HG03520 (cell line): ENCODE measurements around the gene HIF3A.
"Not testable (repeated sequence)": the region's sequence is repeated elsewhere in the genome, so short reads cannot be mapped to it uniquely, and the experiment has no call there.

Source experiments
- ATAC-seq: cut with Tn5 transposase; IDR thresholded peaks from one replicate; pipeline ENCODE4 v1.9.1; 2021; ENCODE audit warnings: mild to moderate bottlenecking, moderate library complexity; ENCODE audit not compliant: unreplicated experiment

Gene HIF3A

DNA sequence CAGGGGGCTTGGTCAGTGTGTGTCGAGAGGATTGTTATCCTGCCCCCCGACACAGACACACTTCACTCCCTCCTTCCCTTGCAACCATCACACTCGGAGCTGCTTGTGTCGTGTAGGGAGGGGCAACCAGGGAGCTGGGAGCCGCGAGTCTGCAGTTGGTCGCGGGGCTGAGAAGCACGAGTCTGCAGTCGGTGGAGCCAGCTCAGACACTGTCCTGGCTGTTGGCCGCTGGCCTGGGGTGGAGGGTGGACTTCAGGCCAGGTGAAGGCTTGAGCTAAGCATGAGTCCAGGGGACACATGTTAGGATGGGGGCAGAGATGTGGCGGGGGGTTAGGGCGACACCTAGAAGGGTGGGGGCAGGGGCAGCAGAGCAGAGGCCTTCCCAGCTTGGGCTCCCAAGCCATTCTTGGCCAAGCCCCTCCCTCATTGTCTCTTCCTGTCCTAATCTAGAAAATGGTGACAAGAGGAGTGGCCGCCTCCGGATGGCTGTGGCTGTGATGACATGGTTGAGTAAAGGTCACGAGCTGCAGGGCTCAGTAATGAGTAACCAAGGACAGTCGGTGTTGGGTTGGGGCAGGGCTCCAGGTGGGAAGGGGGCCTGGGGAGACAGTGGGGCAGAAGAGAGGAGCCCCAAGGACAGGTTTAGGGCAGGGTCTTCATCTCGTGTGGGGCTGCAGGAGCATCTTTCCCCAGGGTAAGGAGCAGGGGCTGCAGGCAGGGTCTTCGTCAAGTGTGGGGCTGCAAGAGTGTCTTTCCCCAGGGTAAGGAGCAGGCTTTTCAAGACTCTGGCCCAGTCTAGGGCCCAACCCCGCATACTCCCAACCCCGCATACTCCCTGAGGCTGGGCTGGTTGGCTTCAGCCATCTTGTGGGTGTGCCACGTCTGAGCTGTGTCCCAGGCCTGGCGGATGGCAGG is 58.6 kb downstream of the HIF3A start:
- no peak for ATAC-seq

DNA sequence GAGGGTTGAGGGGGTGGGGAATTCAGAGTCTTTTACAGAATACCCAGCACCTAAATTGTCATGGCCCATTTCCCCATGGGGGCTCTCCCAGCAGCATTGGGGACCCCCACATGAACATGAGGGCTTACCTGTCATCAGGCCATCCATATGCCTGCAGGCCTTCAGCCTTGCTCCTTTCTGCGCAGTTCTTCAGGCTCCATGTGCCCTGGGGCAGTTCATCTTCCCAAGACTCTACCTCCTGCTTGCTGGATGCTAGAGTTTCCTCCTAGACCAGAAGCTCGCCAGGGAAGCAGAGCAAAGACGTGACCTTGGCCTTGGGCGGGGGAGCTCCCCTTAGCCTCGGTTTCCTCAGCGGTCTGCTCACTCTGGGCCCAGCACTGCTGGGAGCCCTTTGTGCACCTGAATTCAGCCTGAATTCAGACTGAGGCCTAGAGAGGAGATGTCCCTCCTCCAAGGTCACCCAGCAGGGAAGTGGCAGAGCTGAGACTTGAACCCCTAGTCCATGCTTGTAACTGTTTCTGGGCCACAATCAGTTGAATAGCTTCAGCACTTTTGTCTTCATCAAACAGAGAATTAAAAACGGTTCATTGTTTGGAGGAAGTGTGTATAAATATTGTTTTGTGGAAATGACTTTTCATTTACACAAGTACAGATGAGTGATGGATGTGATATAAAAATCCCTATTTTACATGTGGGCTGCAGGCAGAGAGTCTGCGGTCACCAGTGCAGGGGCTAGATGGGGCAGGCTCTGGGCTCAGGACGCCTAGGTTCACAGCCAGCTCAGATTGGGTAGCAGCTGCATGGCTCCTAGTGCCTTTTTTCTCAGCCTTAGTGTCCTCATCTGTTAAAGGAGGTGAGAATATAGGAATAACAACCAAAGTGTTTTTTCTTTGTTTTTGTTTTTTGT is 59.6 kb downstream of the HIF3A start:
- no peak for ATAC-seq

DNA sequence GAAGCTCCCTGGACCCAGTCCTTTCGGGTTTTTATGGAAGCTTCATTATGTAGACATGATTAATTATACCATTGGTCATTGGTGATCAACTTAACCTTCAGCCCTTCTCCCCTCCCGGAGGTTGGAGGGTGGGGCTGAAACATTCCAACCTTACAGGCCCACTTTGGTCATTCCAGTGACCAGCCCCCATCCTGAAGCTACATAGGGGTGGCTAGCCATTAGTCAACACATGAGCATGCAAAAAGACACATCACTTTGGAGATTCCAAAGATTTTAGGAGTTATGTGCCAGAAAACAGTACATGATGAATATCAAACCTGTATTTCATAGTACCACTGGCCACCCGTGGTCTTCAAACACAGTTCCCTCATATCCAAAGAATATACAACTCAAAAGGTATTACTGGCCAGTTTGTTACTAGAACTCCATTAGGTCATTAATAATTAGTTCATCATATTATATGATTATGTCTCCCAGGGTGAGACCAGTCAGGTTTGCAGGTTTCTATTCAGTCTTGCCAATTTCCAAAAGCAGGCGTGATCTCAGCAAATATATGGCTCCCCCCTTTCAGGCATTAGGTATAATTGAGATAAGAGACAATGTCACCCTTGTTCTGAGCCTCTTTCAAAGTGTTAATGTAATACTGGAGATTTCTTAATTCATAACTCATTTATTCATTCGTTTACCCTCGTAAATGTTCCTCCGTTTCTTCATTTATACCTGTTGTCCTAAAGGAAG is 61.2 kb downstream of the HIF3A start:
- ATAC-seq = no peak

DNA sequence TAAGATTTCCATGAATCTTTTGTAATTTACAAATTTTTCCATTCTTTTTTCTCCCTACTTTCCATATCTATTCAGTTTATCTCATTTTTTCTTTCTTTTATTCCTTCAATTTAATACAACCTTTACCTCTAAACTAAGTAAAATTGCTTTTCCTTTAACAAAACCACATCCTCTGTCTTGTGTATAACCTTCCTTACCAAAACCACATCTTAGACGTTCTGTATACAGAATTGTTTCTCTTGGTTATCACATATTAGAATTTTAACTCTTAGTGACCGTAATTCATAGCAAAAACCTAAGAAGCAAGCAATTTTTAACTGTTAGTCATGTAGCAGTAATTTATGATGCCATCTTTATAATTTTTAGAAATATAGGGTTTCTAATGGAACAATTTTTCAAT is 65.1 kb downstream of the HIF3A start:
- ATAC-seq = no peak

DNA sequence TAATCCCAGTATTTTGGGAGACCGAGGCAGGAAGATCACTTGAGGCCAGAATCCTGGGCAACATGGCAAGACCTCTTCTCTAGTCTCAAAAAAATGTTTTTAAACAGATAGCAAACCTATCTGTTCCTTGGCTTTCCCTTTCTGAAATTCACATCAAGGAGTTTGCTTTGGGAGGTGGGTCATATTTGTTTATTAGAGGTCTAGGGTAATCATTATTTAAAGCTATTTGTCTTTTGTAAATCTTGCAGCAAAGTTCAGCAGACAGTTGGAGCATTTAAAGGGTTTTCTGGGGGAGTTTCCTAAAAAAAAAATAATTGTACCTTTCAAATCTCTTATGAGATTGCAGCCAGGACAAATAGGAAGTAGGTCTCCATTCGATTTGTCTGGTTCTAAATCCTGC is 67.5 kb downstream of the HIF3A start:
- no peak for ATAC-seq

DNA sequence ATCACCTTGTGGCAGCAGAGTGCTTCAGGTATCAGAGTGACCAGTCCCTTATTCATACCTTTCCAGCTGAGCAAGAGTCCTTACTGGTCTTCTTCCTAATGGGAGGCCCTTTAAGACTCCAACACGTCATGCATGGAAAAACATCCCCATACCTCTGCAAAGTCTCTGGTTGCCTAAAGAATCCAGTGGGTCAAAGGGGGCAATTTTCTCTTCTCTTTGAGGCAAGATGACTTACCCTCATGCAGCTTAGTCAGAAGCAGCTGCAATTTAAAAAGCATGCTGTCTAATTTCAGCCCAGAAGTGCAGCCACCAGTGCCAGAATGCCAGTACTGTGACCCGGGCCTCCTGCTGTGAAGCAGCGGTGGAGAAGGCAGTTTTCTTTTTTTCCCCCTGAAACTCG is 68.7 kb downstream of the HIF3A start:
- ATAC-seq = no peak

DNA sequence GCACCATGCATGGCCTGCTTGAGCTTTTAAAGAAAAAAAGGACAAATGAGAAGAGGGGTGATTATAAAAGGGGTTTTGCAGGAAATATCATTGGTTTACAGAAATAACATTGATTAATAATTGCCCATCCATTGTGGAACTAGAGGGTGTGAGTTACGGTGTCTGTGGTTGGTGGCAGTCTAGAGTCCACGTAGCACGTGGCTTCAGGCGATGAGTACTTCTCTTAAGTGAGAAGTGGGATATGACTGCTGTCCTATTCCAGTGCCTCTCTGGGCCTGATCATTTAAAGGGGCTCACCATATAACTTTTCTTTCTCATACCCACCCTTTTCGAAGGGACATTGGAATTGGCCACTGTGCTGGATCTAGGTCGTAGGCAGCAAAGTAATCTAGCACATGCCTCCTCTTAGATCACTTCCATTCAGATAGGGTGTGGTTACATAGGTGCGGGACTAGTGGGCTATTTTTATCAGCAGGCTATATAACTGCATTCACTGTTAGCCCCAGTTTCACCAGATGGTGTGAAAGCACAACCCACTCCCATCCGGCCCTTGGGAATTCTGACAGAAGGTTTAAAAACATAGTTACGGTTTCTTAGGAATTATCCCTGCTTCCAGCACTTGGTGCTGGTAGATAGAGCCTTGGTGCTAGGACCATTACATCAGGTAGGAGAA is 69.9 kb downstream of the HIF3A start:
- no peak for ATAC-seq

DNA sequence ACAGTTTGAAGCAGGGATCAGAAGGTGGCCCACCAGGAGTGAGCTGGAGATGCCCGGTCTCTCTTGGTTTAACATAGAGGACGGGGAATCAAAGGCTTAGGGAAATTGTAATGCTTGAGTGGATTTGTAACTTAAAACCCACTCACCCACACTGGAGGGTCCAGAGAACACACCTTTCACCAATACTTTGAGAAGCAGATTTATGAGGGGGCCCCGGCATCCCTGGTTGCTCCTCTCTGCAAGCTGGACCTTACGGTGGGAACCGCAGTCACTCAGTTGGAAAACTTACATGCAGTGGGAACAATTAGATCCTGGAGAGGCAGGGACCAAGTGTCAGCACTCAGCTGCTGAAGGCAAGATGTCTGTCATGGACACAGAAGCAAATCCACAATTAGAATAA is 70.6 kb downstream of the HIF3A start:
- no peak for ATAC-seq

DNA sequence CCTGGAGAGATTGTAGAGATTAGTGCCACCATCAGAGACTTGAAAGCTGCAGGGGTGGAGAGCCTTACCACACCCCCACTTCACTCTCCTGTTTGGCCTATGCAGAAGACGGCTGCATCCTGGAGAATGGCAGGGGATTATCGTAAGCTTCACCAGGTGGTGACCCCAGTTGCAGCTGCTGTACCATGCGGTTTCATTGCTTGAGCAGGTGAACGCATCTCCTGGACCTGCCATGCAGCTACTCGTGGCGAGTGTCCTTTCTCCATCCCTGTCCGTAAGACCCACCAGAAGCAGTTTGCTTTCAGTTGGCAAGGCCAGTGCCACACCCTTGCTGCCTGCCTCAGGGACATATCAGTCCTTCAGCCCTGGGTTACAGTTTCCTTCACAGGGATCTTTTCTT is 71.3 kb downstream of the HIF3A start:
- ATAC-seq = no peak

DNA sequence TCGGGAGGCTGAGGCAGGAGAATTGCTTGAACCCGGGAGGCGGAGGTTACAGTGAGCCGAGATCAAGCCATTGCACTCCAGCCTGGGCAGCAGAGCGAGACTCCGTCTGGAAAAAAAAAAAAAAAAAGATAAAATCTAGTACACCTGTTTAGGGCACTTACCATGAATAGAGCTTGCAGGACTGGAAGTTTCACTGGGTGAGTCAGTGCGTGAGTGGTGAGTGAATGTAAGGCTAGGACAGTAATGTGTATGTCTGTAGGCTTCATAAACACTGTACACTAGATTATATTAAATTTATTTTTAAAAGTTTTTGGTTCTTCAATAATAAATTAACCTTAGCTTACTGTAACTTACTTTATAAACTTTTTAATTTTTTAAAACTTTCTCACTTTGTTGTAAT is 73.0 kb downstream of the HIF3A start:
- ATAC-seq = no peak

DNA sequence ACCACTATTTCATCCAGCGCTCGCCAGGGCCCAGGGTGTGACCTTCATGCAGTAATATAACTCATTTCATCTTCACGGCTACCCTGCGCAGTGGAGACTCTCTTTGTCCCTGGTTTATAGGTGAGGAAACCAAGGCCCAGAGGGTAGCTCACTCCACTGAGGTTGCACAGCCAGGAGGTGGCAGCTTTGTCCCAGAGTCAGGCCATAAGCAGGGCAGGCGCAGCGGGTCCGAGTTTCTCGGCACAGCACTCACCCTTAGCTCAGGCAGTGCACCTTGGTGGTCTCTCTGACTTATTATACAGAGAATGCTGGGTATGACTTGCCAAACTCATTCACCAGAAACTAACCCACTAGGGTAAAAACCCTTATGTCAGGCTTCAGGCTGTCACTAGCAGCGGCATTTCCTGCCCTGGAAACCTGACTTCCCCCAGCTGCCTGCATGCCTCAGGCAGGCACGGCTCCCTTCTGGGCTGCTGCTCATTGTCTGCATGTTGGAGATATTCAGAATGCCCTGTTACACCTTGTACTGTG is 74.6 kb downstream of the HIF3A start:
- no peak for ATAC-seq

DNA sequence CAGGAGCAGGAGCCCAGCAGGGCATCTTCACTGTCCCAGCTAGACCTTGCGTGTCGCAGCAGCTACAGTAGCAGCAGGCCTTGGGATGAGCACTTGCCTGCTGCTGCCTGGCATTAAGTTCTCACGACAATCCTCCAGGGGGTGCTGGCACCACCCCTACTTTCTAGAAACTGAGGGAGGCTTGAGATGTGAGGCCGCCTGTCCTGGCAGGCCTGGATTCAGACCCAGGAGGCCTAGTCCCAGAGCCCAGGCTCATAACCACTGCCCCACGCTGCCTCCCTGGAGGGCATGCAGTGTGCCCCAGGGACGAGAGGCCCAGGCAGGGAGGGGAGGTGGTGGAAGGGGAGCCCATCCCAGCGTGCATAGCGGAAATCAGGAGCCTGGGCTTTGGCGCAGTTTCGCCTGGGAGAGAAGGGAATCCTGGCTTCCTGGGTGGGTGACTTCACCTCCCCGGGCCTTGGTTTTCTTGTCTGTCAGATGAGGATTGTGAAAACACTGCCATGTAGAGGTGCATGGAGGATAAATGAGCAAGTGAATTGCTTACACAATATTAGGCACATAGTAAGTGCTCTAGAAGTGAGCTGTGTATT is 76.2 kb downstream of the HIF3A start:
- ATAC-seq = no peak

DNA sequence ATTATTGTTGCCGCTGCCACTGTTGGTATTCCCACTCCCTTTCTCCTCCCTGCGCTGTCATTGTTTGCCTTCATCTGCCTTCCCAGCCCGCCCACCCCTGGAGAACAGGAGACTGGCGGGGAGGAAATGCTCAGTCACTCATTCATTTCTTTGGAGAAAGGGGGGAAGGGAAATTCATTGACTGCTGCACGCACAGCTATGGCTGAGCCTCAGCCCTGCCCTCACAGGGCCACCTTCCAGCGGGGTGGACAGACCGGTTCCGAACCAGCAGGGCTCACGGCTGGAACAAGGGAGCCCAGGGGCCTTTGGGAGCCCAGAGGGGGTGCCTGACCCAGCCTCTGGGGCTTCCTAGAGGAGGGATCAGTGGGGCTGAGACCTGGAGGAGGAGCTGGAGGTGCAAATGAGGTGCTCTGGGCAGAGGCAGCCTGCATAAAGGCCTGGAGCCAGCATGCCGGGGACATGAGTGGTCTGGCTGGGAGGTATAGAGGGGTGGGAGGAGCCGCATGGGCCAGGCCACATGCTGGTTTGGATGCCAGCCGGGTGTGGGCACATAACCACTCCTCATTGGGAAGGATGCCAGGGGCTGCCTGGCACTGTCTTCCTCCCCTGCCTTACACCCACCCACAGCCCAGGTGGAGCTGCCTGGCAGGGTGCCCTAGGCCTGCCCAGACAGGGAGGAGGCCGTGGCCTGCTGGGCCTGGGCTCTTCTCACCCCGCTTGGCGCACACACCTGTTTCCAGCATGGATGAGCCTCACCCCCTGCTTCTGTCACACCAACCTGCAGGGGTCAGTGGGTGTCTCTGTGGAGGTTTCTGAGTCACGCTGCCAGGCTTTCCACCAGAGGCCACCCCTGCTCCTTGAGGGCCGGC is 76.9 kb downstream of the HIF3A start:
- ATAC-seq = no peak

DNA sequence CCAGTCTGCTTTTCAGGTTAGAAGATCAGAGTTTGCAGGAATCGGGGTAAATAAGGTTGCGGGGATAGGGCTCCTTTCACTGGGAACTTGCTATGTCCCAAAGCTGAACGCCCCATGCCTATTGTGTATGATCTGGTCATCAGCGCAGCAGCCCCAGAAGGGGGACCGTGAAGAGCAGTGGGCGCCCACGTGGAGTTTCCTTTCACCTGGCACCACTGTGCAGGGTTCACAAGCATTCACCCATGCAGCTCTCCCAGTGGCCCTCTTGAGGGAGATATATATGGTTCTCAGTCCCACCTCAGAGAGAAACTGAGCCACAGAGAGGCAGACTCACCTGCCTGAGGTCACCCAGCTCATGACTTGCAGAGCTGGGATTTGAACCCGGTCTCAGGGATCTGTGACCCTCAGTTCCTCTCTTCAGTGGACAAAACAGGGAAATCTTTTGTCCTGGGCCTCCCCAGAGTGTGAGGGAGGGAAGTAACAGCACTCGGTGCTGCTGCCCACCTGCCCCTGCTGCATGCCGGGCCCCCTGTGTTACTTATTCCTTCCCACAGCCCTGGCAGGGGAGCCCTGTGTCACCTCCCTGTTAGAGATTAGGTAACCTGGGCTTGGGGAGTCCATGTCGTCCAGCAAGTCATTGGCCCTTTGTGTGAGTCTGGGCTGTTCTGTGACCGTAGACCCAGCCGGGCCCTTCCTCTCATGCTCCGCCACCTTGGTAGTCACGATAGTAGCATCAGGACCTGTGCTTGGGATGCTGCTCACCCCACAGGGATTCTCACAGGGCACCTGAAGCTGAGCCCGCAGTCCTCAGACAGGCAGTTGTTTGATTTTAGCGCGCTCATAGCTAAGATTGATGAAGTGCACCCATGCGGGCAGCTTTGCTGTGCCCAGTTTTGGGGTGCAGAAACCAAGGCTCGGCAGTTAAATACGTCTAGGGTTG is 78.0 kb downstream of the HIF3A start:
- ATAC-seq = no peak

DNA sequence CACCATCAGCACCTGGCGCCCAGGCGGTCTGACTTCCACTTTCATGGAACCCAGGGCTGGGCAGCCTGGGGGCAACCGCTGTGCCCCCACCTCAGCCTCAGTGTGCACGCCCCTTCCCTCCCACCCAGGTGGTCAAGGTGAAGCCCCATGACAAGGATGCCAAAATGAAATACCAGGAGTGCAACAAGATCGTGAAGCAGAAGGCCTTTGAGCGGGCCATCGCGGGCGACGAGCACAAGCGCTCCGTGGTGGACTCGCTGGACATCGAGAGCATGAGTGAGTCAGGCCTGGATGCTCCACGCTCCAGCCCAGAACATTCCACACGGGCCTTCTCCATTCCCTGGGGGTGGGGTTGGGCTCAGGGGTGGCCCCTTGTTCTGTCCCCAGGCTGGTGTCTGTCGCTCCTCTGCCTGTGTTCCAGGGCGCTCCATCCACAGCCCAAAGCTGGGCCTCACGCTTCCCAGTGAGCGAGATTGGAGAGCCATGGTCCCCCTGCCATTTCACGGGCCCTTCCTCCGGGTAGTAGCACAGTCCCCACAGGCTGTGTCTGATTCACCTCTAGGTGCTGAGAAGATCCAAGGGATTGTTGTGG is 78.7 kb downstream of the HIF3A start:
- not testable (repeated sequence) for ATAC-seq

DNA sequence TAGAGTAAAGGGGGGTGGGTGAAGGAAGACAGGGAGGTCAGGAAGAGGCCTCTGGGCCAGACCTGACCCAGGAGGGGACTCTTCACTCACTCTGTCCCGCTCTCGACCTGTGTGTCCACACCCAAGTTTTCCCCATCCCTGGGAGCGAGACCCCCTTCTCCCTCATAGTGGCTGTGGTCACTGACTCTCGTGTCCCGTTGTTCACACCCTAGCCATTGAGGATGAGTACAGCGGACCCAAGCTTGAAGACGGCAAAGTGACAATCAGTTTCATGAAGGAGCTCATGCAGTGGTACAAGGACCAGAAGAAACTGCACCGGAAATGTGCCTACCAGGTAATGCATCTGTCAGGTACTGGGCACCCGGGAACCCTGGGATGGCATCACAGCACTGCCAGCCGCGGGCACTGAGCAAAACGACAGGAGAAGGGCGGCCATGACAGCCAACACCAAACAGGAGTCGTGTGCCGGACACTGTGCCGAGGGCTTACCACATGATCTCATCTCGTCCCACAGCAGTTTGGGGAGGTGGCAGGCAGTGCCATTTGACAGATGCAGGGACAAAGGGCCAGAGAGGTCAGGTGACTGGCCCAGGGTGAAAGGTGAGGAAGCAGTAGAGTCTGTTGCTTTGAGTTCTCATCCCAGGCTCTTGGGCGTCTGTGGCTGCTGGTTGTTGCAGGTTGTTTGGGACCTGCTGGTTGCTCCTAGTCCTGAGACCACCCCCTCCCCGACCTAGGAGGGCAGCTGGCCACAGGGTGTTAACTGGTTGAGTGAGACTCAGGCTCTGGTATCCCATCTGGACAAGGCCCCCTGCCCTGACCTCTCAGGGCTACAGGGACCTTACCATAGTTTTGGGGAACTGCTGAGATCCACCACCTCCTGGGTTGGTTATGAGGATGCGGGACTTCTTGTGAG is 79.7 kb downstream of the HIF3A start:
- ATAC-seq = no peak

DNA sequence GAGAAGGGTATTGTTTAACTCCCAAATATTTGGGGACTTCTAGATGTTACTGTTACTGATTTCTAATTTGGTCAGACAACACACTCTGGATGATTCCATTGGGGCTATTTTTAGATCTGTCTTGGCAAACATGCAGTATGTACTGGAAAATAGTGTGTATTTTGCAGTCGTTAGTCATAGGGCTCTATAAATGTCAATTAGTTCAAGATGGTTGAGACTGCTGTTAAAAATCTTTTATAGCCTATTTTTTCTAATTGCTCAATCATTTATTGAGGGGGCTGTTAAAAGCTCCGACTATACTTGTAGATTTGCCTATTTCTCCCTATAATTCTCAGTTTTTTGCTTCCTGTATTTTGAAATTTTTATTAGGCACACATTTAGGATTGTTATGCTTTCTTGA is 81.4 kb downstream of the HIF3A start:
- no peak for ATAC-seq
